GM11168 (cell line): ENCODE results near the gene OGT.

ENCODE experiments used
- in situ Hi-C: fragments of 300-500 bp; cut with MboI; formaldehyde crosslinking; loops from one replicate; pipeline ENCODE4 v1.12.0; 2022; ENCODE audit warnings: low sequenced_read_pairs; ENCODE audit not compliant: unreplicated experiment

The OGT gene

DNA sequence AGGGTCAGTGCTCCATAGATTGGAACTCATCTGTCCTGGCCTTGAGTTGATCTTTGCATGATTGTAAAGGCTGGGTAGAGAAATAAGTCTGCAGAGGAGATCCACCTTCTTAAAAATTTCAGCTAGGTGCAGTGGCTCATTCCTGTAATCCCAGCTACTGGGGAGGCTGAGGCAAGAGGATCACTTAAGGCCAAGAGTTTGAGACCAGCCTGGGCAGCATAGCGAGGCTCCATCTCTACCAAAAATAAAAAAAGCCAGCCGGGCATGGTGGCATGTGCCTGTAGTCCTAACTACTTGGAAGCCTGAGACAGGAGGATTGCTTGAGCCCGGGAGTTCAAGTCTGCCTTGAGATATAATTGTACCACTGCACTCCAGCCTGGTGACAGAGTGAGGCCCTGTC lies 85.9 kb downstream of the OGT start:
- in situ Hi-C loops, result no loop called here

DNA sequence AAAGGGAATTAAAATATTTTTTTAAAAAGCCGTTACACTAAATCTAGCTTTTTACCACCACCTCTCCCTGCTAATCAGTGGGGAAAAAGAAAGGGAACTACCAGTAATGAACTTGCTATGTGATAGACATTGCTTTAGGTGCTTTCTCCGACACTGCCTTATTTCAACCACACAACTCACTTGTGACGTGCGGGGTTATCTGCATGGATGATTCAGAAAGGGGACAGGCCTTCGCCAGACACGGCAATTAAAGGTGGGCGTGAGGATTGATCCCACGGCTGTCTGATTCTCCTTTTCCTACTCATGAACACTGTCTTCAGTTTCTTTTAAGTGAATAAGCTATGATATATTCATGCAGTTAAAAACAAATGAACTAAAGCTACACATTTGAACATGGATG lies 86.3 kb downstream of the OGT start:
- in situ Hi-C loops, result no loop called here

DNA sequence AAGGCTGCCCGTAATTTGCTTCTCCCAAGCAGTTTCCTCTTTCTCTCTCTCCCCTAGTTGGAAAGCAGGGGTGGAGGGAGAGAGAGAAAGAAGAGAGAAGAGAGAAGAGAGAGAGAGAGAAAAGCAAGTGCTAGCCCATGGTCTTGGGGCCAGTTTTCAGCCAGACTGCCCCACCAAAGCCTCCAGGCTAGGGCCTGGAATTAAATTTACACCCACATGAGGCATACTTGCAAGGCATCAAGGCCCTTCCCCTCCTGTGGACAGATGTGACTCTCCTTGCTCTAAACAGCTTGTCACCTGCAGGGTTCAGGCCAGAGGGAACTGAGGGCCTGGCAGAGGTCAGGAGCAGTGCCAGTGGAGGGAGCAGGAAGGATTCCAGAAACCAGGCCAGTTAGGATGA lies 87.1 kb downstream of the OGT start:
- in situ Hi-C loops, result no loop called here

DNA sequence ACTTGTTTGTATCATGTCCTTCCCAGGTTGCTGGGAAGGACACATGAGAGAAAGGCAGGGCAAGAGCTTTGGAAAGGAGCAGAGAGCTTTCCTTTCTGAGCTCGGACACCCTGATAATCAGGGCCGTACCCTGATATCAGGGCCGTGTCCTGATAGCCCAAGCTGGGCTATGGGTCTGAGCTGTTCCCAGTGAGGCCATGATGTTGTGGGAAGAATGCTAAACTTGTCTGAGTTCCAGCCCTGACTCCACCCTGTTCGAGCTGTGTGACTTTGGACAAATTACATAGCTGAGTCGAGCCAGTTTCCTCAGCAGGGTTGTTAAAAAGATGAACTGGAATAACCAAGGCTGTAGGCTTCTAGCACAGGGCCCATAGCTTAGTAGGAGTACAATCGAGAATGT lies 88.7 kb downstream of the OGT start:
- in situ Hi-C loops, result no loop called here

DNA sequence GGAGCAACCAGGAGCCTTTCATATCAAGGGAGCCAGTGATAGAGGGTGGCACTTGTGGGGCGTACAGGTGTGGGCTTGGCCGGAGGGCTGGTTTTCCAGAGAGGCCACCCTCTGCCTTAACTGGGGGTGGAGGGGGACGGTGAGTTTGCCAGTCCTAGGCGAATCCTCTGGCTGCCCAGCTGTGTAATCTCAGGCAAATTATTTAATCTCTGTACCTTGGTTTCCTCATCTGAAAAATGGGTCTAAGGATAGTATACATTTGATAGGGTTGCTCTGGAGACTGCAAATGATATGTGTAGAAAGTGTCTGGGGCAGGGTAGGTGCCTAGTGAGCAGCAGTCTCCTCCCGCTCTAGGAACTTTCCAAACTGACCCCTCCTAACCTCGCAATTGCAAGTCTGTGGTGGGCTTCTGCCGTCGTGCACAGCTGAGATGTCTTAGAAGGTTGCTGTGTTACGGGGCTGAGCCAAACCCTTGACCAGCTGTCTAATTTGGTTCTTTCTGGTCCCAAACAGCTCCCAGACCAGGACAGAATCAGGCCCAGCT lies 89.2 kb downstream of the OGT start:
- in situ Hi-C loops, result no loop called here

DNA sequence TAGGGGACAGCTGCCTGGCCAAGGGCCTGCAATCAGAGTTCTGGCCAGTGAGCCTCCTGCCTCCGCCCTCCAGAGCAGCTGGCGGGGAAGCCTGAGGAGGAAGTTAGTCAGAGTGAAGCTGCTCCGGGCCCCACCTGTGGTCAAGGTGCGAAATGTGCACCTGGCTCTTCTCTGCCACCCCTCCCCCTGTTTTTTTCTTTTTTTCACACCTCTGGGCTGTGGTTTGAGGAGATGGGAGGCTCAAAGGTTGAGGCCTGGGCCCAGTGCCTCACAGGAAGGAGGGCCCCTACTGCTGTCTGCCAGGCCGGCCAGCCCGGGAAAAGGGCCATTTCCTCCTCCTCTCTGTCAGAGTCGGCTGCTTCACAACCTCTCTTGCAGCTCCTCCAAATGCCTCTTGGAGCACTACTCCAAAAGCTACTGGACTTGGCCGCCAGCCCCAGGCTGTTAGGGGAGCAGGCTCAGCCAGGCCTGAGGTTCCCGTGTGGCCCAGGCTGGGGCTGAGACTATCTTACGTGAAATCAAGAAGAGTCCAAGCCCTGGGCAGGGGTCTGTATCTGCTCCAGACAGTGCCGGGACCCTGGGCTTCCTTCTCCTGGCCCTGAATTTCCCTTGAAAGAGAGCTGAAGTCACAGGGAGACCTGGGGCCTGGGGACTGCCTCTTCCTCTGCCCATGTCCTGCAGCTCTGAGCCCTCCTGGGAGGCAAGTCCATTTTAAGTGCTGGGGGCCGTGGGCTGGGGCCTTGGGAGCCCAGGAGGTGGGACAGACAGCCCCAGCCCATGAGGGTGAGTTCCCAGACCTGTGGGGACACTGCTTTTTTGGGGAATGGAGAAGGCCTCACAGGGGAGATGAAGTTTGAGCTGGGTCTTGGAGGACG lies 89.9 kb downstream of the OGT start:
- in situ Hi-C loops, result no loop called here

DNA sequence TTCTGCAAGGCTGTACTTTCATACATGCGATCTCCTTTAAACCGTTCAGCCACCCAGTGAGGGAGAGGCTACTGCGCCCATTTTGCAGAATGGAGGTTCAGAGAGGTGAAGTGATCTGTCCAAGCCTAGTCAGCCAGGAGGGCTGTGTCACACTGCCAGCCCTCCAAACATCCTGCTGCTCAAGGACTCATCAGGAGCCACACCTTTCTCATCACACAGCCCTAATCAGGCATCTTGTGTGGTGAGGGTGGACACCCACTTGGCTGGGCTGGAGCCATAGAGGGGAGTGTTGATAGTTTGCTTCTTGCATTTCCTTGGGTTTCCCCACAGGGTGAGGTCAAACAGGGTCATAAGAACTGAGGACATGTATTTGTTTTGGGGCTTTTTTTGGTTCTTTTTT lies 90.8 kb downstream of the OGT start:
- in situ Hi-C loops, result no loop called here

DNA sequence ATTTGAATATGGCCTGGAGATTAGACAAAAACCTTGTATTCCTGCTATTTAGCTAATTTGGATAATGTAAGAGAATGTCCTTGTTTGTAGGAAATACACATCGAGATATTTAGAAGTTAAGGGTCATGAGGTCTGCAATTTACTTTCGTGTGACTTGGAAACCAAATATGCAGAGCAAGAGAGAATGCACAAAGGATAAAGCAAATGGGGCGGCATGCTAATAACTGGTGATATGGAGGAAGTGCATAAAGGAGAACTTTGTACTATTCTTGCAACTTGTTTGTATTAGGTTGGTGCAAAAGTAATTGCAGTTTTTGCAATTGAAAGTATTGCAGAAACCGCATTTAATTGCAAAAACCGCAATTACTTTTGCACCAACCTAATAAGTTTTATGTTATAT lies 92.6 kb downstream of the OGT start:
- in situ Hi-C loops, result no loop called here
